ENCODE results near the gene ZNF786.

GRCh38 chr7:149090397-149091195 is at the start of gene ZNF786:
- TF ChIP-seq YY1 (IDR thresholded peaks at IDR 0.05; ENCODE audit: low read depth) = peak; percentile 75; the same call in 1 of the 2 replicates
- TF ChIP-seq EP300 (IDR thresholded peaks at IDR 0.05; ENCODE audit: borderline replicate concordance) = 0 out of 2 replicates have a peak, but pooled peaks have one; percentile 30
- TF ChIP-seq TEAD4 (IDR thresholded peaks at IDR 0.05) = peak; percentile 9; the same call in 1 of the 2 replicates
- TF ChIP-seq TAF1 (IDR thresholded peaks at IDR 0.05; ENCODE audit: low read depth) = peak; percentile 79
- no peak; the same call in 1 of the 2 replicates for TF ChIP-seq MAX (IDR thresholded peaks at IDR 0.05)
- TF ChIP-seq CEBPB (IDR thresholded peaks at IDR 0.05) = no peak
- TF ChIP-seq REST (IDR thresholded peaks at IDR 0.05; ENCODE audit: low read depth) = 0 out of 2 replicates have a peak, but pooled peaks have one; percentile 20
- peak; percentile 39; the same call in 1 of the 2 replicates for TF ChIP-seq ZBTB7A (IDR thresholded peaks at IDR 0.05; ENCODE audit: low read depth)
- peak; percentile 67 for TF ChIP-seq RAD21 (IDR thresholded peaks at IDR 0.05; ENCODE audit: low read depth)
- no peak for TF ChIP-seq FOXM1 (IDR thresholded peaks at IDR 0.05; ENCODE audit: borderline replicate concordance, low read depth)
- no peak for TF ChIP-seq CREB1 (IDR thresholded peaks at IDR 0.05; ENCODE audit: low read depth)
- peak; percentile 53 for TF ChIP-seq TCF12 (IDR thresholded peaks at IDR 0.05; ENCODE audit: low read depth)
- TF ChIP-seq NFIC (IDR thresholded peaks at IDR 0.05) = peak; percentile 29; the same call in 1 of the 2 replicates
- peak; percentile 99 for TF ChIP-seq EGR1 (IDR thresholded peaks at IDR 0.05)

All from Ishikawa (cell line).